IMR-90 (cell line): Measurements from ENCODE around the gene ZNF451.

Source experiments
- BHLHE40 ChIP-seq: fragments of 150-350 bp; IDR thresholded peaks from 2 replicates; pipeline ENCODE4 v1.6.1; 2016; ENCODE audit warnings: mild to moderate bottlenecking, low read depth, low read length
- MXI1 ChIP-seq: IDR thresholded peaks from 2 replicates; pipeline ENCODE4 v1.6.1; 2012; ENCODE audit warnings: low read depth, mild to moderate bottlenecking, low read length, moderate library complexity, borderline replicate concordance
- NFE2L2 ChIP-seq: fragments of 150-350 bp; IDR thresholded peaks from 2 replicates; pipeline ENCODE4 v1.6.1; 2016; ENCODE audit warnings: low read depth, mild to moderate bottlenecking, low read length
- POLR2A ChIP-seq: IDR thresholded peaks from 2 replicates; pipeline ENCODE4 v1.6.1; 2012; ENCODE audit warnings: mild to moderate bottlenecking, low read depth, low read length
- RAD21 ChIP-seq: IDR thresholded peaks from 2 replicates; pipeline ENCODE4 v1.6.1; 2012; ENCODE audit warnings: low read length, improper control_type of control experiment
- RCOR1 ChIP-seq: IDR thresholded peaks from 2 replicates; pipeline ENCODE4 v1.6.1; 2012; ENCODE audit warnings: mild to moderate bottlenecking, low read length, improper control_type of control experiment; ENCODE audit not compliant: insufficient replicate concordance
- SMC3 ChIP-seq: fragments of 150-350 bp; IDR thresholded peaks from 2 replicates; pipeline ENCODE4 v1.6.1; 2016; ENCODE audit warnings: low read depth, mild to moderate bottlenecking, antibody characterized with exemption, low read length, moderate library complexity
- TF ChIP-seq, protein P1 (sequence below): conservative IDR thresholded peaks from 2 replicates; pipeline ENCODE4 v1.5.1; 2012; ENCODE audit warnings: mild to moderate bottlenecking, low read depth, low read length, improper control_type of control experiment
- TF ChIP-seq, protein P2 (sequence below): fragments of 150-350 bp; IDR thresholded peaks from 2 replicates; pipeline ENCODE4 v1.6.1; 2017; ENCODE audit warnings: mild to moderate bottlenecking, antibody characterized with exemption, low read length, low read depth

DNA sequence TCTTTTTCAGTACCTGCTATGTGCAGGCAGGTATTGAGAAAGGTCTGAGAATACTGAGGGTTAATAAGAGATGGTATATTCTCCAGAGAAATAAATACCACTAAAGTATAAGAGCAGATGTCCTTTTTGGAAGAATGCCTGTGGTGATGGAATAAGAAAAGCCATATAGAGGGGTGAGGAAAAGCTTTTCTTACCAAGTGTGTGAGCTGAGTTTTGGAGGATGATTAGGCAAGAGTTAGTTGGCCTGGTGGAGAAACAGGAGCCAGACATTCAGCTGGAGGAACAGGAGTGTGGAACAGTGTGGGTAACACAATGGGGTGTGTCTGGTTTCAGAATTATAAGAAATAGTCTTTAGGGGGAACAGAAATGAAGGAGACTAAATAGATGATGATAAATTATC is 19.9 kb downstream of the ZNF451 start:
- TF ChIP-seq, protein P1, sequence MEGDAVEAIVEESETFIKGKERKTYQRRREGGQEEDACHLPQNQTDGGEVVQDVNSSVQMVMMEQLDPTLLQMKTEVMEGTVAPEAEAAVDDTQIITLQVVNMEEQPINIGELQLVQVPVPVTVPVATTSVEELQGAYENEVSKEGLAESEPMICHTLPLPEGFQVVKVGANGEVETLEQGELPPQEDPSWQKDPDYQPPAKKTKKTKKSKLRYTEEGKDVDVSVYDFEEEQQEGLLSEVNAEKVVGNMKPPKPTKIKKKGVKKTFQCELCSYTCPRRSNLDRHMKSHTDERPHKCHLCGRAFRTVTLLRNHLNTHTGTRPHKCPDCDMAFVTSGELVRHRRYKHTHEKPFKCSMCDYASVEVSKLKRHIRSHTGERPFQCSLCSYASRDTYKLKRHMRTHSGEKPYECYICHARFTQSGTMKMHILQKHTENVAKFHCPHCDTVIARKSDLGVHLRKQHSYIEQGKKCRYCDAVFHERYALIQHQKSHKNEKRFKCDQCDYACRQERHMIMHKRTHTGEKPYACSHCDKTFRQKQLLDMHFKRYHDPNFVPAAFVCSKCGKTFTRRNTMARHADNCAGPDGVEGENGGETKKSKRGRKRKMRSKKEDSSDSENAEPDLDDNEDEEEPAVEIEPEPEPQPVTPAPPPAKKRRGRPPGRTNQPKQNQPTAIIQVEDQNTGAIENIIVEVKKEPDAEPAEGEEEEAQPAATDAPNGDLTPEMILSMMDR, result no peak
- TF ChIP-seq, protein P2, sequence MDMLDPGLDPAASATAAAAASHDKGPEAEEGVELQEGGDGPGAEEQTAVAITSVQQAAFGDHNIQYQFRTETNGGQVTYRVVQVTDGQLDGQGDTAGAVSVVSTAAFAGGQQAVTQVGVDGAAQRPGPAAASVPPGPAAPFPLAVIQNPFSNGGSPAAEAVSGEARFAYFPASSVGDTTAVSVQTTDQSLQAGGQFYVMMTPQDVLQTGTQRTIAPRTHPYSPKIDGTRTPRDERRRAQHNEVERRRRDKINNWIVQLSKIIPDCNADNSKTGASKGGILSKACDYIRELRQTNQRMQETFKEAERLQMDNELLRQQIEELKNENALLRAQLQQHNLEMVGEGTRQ, result no peak
- TF ChIP-seq SMC3, result no peak
- no peak for TF ChIP-seq MXI1
- TF ChIP-seq RAD21, result no peak
- no peak for TF ChIP-seq RCOR1
- no peak for TF ChIP-seq POLR2A
- no peak for TF ChIP-seq NFE2L2
- no peak for TF ChIP-seq BHLHE40
